ENCODE results near the gene PARP1. TPM values are rescaled to one million over a fixed set of nuclear protein-coding genes. Genes with fewer than 3 reads are reported as not detected.

Gene PARP1
- total RNA-seq, 1 donor from 2014 or later, result 91.1 TPM

DNA sequence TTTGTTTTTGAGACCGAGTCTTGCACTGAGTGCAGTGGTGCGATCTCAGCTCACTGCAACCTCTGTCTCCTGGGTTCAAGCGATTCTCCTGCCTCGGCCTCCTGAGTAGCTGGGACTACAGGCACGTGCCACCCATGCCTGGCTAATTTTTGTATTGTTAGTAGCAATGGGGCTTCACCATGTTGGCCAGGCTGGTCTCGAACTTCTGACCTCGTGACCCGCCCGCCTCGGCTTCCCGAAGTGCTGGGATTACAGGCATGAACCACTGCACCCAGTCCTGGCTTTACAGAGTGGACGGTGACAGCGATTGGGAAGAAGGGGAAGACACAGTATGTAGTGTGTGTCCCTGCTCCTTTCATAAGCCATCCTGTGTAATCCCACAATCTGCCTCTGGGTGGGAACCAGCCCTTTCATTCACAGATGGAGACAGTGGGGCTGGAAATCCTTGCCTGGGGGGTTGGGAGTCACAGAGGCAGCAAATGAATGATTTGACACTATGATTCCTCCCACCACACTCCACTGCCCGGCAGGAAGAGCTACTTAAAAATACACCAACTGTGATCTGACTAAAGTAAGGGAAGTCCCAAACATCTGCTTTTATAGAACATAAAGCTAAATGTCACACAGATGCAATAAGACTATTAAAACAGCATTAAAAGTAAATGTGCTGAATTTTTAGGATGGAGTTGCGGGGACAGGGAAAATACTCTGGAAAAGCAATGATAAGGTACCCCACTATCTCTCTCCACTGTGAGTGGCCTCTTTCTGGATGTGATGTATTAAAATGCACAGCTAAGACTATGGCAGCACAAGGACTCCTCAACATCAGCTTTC lies 4.5 kb downstream of the PARP1 start:
- no peaks in the 10 kb centered on the region for H3K27me3 ChIP-seq (ENCODE audit: control insufficient read depth, insufficient read depth, low read length)
- DNase-seq (ENCODE audit: low read depth), result no peak
- H3K36me3 ChIP-seq (ENCODE audit: control insufficient read depth, insufficient read depth, low read length), result no peaks in the 10 kb centered on the region
- H3K4me3 ChIP-seq (ENCODE audit: low read depth, low read length), result no peak overlapping the region
- TF ChIP-seq, protein P1, sequence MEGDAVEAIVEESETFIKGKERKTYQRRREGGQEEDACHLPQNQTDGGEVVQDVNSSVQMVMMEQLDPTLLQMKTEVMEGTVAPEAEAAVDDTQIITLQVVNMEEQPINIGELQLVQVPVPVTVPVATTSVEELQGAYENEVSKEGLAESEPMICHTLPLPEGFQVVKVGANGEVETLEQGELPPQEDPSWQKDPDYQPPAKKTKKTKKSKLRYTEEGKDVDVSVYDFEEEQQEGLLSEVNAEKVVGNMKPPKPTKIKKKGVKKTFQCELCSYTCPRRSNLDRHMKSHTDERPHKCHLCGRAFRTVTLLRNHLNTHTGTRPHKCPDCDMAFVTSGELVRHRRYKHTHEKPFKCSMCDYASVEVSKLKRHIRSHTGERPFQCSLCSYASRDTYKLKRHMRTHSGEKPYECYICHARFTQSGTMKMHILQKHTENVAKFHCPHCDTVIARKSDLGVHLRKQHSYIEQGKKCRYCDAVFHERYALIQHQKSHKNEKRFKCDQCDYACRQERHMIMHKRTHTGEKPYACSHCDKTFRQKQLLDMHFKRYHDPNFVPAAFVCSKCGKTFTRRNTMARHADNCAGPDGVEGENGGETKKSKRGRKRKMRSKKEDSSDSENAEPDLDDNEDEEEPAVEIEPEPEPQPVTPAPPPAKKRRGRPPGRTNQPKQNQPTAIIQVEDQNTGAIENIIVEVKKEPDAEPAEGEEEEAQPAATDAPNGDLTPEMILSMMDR (IDR thresholded peaks at IDR 0.05; ENCODE audit: insufficient read depth, low read length, poor library complexity, severe bottlenecking), result peak; percentile 43

DNA sequence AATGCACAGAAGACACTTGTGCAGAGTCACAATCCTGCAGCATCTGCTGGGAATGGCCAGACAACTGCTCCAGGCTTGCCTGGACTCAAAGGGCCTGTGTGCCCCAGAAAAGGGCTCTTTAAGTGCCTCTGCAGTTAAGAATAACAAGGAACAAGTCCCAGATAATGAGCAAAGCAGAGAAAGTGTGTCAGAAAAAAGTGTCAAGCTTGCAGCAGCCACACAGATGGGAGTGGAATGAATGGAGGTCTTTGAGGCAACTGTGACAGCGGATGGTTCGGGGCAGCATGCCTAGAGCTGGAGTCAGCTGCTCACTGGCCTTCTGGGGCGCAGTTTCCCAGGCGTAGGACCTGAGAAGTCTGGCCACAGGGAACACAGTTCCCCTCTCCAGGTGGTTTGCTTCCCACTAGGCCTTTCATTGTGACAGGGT lies 5.1 kb downstream of the PARP1 start:
- H3K36me3 ChIP-seq (ENCODE audit: control insufficient read depth, insufficient read depth, low read length), result no peaks in the 10 kb centered on the region
- no peaks in the 10 kb centered on the region for H3K27me3 ChIP-seq (ENCODE audit: control insufficient read depth, insufficient read depth, low read length)
- H3K4me3 ChIP-seq (ENCODE audit: low read depth, low read length), result no peak overlapping the region
- TF ChIP-seq, protein P1 (IDR thresholded peaks at IDR 0.05; ENCODE audit: insufficient read depth, low read length, poor library complexity, severe bottlenecking), result no peak
- DNase-seq (ENCODE audit: low read depth), result no peak

DNA sequence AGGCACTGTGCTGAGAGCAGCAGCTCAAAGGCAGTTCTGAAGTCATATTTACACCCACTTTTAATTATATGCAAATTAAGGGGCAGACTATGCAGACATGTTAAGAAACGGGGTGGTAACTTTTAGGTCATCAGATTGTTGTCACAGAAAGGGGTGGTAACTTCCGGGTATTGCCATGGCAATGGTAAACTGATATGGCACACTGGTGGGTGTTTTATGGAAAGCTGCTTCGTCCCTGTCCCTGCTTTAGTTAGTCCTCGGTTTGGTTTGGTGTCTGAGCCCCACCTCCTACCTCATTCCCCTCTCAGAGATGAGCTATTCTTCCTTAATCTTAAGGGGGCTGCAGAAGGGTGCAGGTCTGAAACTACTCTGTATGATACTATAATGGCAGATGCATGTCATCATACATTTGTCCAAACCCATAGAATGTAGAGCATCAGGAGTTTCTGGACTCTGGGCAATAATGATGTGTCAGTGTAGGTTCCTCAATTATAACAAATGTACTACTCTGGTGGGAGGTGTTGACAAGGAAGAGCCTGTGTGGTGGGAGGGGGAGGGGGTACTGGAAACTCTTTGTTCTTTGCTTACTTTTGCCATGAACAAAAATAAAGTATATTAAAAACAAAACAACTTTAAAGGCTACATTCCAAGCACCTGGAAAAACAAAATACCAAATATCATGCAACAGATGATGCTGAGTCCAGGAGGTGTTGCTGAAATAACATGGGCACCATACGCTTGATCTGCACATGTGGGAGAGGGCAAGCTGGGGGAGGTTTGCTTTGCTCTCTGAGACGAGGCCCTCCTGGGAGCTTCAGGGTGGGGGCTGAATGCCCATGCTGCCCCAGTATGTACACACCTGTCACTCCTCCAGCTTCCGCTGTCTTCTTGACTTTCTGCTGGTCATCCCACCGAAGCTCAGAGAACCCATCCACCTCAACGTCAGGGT lies 6.3 kb downstream of the PARP1 start:
- Histone ChIP-seq H3K27me3 (ENCODE audit: control insufficient read depth, insufficient read depth, low read length) (no peaks in the 10 kb centered on the region), H3K4me3 (ENCODE audit: low read depth, low read length) (no peak overlapping the region), H3K36me3 (ENCODE audit: control insufficient read depth, insufficient read depth, low read length) (no peaks in the 10 kb centered on the region)
- TF ChIP-seq, protein P1 (IDR thresholded peaks at IDR 0.05; ENCODE audit: insufficient read depth, low read length, poor library complexity, severe bottlenecking), result no peak
- no peak for DNase-seq (ENCODE audit: low read depth)

DNA sequence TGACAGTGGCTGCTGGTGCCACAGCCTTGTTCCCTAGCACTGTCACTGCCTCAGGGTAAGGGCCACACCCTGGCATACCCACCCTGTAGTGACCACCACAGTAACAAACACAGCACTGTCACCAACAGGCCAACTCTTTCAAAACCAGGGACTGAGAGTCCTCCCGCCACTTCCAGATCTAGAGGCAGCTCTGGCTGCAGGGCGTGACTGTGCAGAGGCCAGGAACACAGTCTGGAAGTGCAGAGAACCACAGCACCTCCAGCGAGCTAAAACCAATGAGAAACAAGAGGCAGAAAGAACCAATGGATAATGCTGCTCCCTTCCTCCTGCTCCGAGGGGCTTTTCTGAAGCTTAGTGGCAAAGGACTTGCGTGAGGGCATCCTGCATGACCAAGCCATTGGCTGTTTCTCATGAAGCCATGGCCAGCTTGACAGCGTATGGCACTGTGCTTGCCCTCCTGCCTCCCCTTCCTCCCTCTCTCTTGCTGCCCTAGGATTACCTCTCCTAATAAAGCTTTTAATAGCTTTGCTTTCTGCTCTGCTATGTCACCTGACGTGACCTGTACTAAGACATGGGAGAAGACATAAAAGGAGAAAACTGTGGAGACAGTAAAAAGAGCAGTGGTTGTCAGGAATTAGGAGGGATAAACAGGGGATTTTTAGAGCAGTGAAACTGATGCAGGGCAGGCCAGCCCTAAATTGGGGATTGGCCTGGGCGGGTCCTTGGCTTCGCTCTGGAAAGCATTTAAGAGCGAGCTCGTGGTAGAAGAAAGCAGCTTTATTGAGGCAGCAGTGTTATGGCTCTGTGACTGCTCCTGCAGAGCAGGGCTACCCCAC lies 7.2 kb downstream of the PARP1 start:
- no peak overlapping the region for H3K4me3 ChIP-seq (ENCODE audit: low read depth, low read length)
- TF ChIP-seq, protein P1 (IDR thresholded peaks at IDR 0.05; ENCODE audit: insufficient read depth, low read length, poor library complexity, severe bottlenecking), result no peak
- no peaks in the 10 kb centered on the region for H3K36me3 ChIP-seq (ENCODE audit: control insufficient read depth, insufficient read depth, low read length)
- no peaks in the 10 kb centered on the region for H3K27me3 ChIP-seq (ENCODE audit: control insufficient read depth, insufficient read depth, low read length)
- DNase-seq (ENCODE audit: low read depth), result no peak

DNA sequence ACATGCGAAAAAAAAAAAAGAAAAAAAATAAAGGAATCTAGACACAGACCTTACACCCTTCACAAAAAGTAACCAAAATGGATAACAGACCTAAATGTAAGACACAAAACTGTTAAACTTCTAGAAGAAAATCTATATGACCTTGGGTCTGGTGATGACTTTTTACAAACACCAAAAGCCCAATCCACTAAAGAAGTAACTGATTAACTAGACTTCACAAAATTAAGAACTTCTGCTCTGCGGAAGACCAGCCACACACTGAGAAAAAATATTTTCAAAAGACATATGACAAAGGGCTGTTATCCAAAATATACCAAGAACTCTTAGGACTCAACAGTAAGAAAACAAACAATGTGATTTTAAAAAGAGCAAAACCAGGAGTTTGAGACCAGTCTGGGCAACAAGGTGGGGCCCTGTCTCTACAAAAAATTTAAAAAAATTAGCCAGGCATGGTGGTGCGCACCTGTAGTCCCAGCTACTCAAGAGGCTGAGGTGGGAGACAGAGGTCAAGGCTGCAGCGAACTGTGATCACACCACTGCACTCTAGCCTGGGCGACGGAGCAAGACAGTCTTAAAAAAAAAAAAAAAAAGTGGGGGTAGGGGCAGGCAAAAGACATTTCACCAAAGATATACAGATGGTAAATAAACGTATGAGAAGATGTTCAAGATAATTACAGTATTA lies 9.8 kb downstream of the PARP1 start:
- Histone ChIP-seq H3K36me3 (ENCODE audit: control insufficient read depth, insufficient read depth, low read length) (no peaks in the 10 kb centered on the region), H3K27me3 (ENCODE audit: control insufficient read depth, insufficient read depth, low read length) (no peaks in the 10 kb centered on the region), H3K4me3 (ENCODE audit: low read depth, low read length) (no peak overlapping the region)
- TF ChIP-seq, protein P1 (IDR thresholded peaks at IDR 0.05; ENCODE audit: insufficient read depth, low read length, poor library complexity, severe bottlenecking), result no peak
- no peak for DNase-seq (ENCODE audit: low read depth)

Measured in kidney epithelial cell (primary cell).